Naive thymus-derived CD8-positive, alpha-beta T cell (primary cell): Measurements from ENCODE around the gene SRPK1. TPM values are rescaled to one million over a fixed set of nuclear protein-coding genes. Genes with fewer than 3 reads are reported as not detected.

Experiments used
- ATAC-seq, 2 donors: fragments of 150-1000 bp; cut with Tn5 transposase in 1 of 2; sonication (Bioruptor Pico), chemical (Tn5 transposase) in 1 of 2; 1 replicate in 1 of 2; 2 replicates in 1 of 2; pipeline ENCODE4 v1.10.0; 2021; ENCODE audit warnings: mild to moderate bottlenecking in 2 of 2, moderate library complexity in 2 of 2
- POLR2A ChIA-PET: fragments of 350-600 bp; sonication (Branson Sonifier 250); formaldehyde crosslinking; loops from one replicate; lab custom pipeline; 2021; ENCODE audit warnings: antibody characterized with exemption; lab: Charles Lee
- DNase-seq, 10 donors: peaks; one replicate each; pipeline versions ENCODE4 v3.0.0 to v3.0.0-alpha.2; 2020 to 2022
- H3K27ac Mint-ChIP-seq, 10 donors: one replicate each; pipeline ENCODE4 v1.8.0; 2020 to 2022; ENCODE audit warnings: mild to moderate bottlenecking in 10 of 10, mixed read lengths in 10 of 10, moderate library complexity in 4 of 10, inconsistent platforms in 1 of 10
- H3K27me3 Mint-ChIP-seq, 5 donors: one replicate each; pipeline ENCODE4 v1.8.0; 2021 to 2022; ENCODE audit warnings: mixed read lengths in 5 of 5
- H3K36me3 Mint-ChIP-seq, 3 donors: one replicate each; pipeline ENCODE4 v1.8.0; 2020 to 2022; ENCODE audit warnings: mixed read lengths in 3 of 3, mild to moderate bottlenecking in 2 of 3, inconsistent platforms in 1 of 3
- H3K4me1 Mint-ChIP-seq, 4 donors: one replicate each; pipeline ENCODE4 v1.8.0; 2021 to 2022; ENCODE audit warnings: mixed read lengths in 4 of 4
- H3K4me3 Mint-ChIP-seq, 10 donors: one replicate each; pipeline ENCODE4 v1.8.0; 2020 to 2022; ENCODE audit warnings: mild to moderate bottlenecking in 10 of 10, mixed read lengths in 10 of 10, moderate library complexity in 6 of 10, inconsistent platforms in 1 of 10
- H3K9me3 Mint-ChIP-seq, 9 donors: one replicate each; pipeline ENCODE4 v1.8.0; 2020 to 2022; ENCODE audit warnings: mixed read lengths in 9 of 9, mild to moderate bottlenecking in 3 of 9, inconsistent platforms in 1 of 9, moderate library complexity in 1 of 9
- polyA plus RNA-seq, 3 donors: library from polyadenylated mRNA; unstranded; fragments of 300-500 nt; fragmentation: Illumina TruSeq; gene quantifications; one replicate each; pipeline ENCODE4 v1.2.3, GENCODE V29; 2021
- total RNA-seq, 8 experiments: library from RNA in 2 of 8; stranded (reverse) in 2 of 8; gene quantifications; one replicate each; pipeline ENCODE4 v1.2.3 and lab custom pipeline; 2021 to 2026

The SRPK1 gene
- total and polyA plus RNA-seq, 5 experiments from 2014 or later: 28.2 to 53.4 (median 40.8) TPM

- Mint-ChIP-seq H3K36me3 (no peaks in the 10 kb centered on the region), H3K27ac (no peak overlapping the region), H3K27me3 (peaks cover 28 to 67% (median 51%) of the 10 kb centered on the region in 5 donors), H3K4me1 (peaks cover 0 to 6% (median under 1%) of the 10 kb centered on the region in 4 donors), H3K4me3 (no peak overlapping the region), H3K9me3 (peaks cover 0 to 2% (median 0%) of the 10 kb centered on the region in 9 donors)
- DNase-seq (no peak), ATAC-seq (no peak)
- POLR2A ChIA-PET: no interaction called here
Observed at GRCh38 chr6:35784200-35784599, 136.7 kb downstream of the SRPK1 start.

Other genes starting within 250 kb of the SRPK1 start
- gene FKBP5, start 232.2 kb downstream of the SRPK1 start, total RNA-seq: 10 to 100 TPM; 75.4 to 79.1 TPM
- 100 to 1,000 TPM; 108 to 297 (median 154) TPM for gene FKBP5, start 232.2 kb downstream of the SRPK1 start, polyA plus RNA-seq
- gene ARMC12, start 184.1 kb downstream of the SRPK1 start, total RNA-seq: 1 to 10 TPM; 1.9 to 2.0 TPM
- gene ARMC12, start 184.1 kb downstream of the SRPK1 start, polyA plus RNA-seq: 1 to 10 TPM in 2 of 3 donors, under 1 TPM in 1; 0.30 to 1.3 (median 1.2) TPM
- gene CLPSL2, start 144.5 kb downstream of the SRPK1 start, total RNA-seq: not detected
- gene CLPSL2, start 144.5 kb downstream of the SRPK1 start, polyA plus RNA-seq: not detected
- not detected for gene CLPSL1, start 140.1 kb downstream of the SRPK1 start, total RNA-seq
- not detected for gene CLPSL1, start 140.1 kb downstream of the SRPK1 start, polyA plus RNA-seq
- not detected for gene CLPS, start 123.8 kb downstream of the SRPK1 start, total RNA-seq
- gene CLPS, start 123.8 kb downstream of the SRPK1 start, polyA plus RNA-seq: not detected
- not detected for gene LHFPL5, start 115.7 kb downstream of the SRPK1 start, total RNA-seq
- not detected for gene LHFPL5, start 115.7 kb downstream of the SRPK1 start, polyA plus RNA-seq
- not detected for gene SLC26A8, start 103.5 kb upstream of the SRPK1 start, total RNA-seq
- gene SLC26A8, start 103.5 kb upstream of the SRPK1 start, polyA plus RNA-seq: not detected
- gene MAPK14, start 106.7 kb upstream of the SRPK1 start, total RNA-seq: 10 to 100 TPM; 51.5 to 56.5 TPM
- 10 to 100 TPM; 38.1 to 52.9 (median 39.6) TPM for gene MAPK14, start 106.7 kb upstream of the SRPK1 start, polyA plus RNA-seq
- gene MAPK13, start 209.4 kb upstream of the SRPK1 start, total RNA-seq: 10 to 100 TPM; 38.7 to 41.8 TPM
- gene MAPK13, start 209.4 kb upstream of the SRPK1 start, polyA plus RNA-seq: 10 to 100 TPM; 35.2 to 37.1 (median 35.7) TPM